ENCODE results near the gene GABARAP.
A peak's percentile ranks its signal among the peaks of the same experiment; 100 is the strongest.

GABARAP gene

GRCh38 chr17:7220593-7221277 is 21.5 kb downstream of the GABARAP start:
- peaks cover 39% of the 10 kb centered on the region for H3K4me1 ChIP-seq (ENCODE audit: control insufficient read depth, insufficient read depth, low read length, unreplicated experiment)
- peak overlapping the region; percentile 82 for H3K27ac ChIP-seq (ENCODE audit: low read depth, low read length)
- H3K4me3 ChIP-seq (ENCODE audit: low read depth, low read length) = peak overlapping the region; percentile 85
- H3K27me3 ChIP-seq (ENCODE audit: insufficient read depth, low read length) = no peaks in the 10 kb centered on the region
- no peak overlapping the region for H2AFZ ChIP-seq (ENCODE audit: low read length, unreplicated experiment)
- H3K79me2 ChIP-seq (ENCODE audit: control insufficient read depth, insufficient read depth, low read length, unreplicated experiment) = peaks cover 33% of the 10 kb centered on the region
- no peaks in the 10 kb centered on the region for H3K36me3 ChIP-seq (ENCODE audit: insufficient read depth, low read length)

DNA sequence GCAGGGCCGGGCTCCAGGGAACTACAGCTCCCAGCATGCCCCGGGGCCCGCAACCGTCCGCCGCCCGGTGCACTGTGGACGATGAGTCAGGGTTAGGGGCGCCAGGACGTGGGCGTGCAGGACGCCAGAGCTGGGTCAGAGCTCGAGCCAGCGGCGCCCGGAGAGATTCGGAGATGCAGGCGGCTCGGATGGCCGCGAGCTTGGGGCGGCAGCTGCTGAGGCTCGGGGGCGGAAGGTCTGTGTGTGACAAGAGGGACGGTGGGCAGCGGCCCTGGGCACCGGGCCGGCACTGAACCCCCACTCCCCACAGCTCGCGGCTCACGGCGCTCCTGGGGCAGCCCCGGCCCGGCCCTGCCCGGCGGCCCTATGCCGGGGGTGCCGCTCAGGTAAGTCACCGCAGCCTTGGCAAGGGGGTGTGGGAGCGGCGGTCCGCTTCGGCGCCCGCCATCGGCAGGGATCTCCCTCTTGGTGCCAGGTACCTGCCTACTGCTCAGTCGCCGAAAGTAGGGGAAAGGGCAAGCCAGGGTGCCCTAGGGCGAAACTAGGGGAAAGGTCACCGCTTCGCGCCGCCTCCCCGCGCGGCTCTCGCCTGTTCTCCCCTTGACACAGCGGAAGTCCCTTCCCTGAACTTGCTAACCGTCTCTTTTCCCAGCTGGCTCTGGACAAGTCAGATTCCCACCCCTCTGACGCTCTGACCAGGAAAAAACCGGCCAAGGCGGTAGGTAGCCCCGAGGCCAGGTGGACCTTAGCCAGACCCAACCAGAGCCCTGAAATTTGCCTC is 22.2 kb downstream of the GABARAP start, which contains the start of the genes ACADVL and DLG4:
Gene ACADVL (plus strand): TSS at position 127 of the 781 bp plus-strand sequence. CDS start 47 bp downstream, at position 174.
Gene DLG4 (minus strand): TSS at position 25 of the 781 bp plus-strand sequence.
- Histone ChIP-seq H2AFZ (ENCODE audit: low read length, unreplicated experiment) (no peak within 1 kb of the TSS), H3K36me3 (ENCODE audit: insufficient read depth, low read length) (no peaks in the 10 kb centered on the region), H3K79me2 (ENCODE audit: control insufficient read depth, insufficient read depth, low read length, unreplicated experiment) (peaks cover 33% of the 10 kb centered on the region), H3K27ac (ENCODE audit: low read depth, low read length) (peak within 1 kb of the TSS; percentile 82), H3K27me3 (ENCODE audit: insufficient read depth, low read length) (no peaks in the 10 kb centered on the region), H3K4me1 (ENCODE audit: control insufficient read depth, insufficient read depth, low read length, unreplicated experiment) (peaks cover 44% of the 10 kb centered on the region), H3K4me3 (ENCODE audit: low read depth, low read length) (peak within 1 kb of the TSS; percentile 85)

- H3K4me3 ChIP-seq (ENCODE audit: low read depth, low read length) = peak overlapping the region; percentile 85
- peaks cover 44% of the 10 kb centered on the region for H3K4me1 ChIP-seq (ENCODE audit: control insufficient read depth, insufficient read depth, low read length, unreplicated experiment)
- peaks cover 33% of the 10 kb centered on the region for H3K79me2 ChIP-seq (ENCODE audit: control insufficient read depth, insufficient read depth, low read length, unreplicated experiment)
- H3K27ac ChIP-seq (ENCODE audit: low read depth, low read length) = peak overlapping the region; percentile 37
- no peak overlapping the region for H2AFZ ChIP-seq (ENCODE audit: low read length, unreplicated experiment)
- no peaks in the 10 kb centered on the region for H3K27me3 ChIP-seq (ENCODE audit: insufficient read depth, low read length)
- H3K36me3 ChIP-seq (ENCODE audit: insufficient read depth, low read length) = no peaks in the 10 kb centered on the region
These were observed 22.9 kb downstream of the GABARAP start for GRCh38 chr17:7219229-7219811.

- H3K36me3 ChIP-seq (ENCODE audit: insufficient read depth, low read length) = no peaks in the 10 kb centered on the region
- H3K27me3 ChIP-seq (ENCODE audit: insufficient read depth, low read length) = no peaks in the 10 kb centered on the region
- no peak overlapping the region for H3K4me3 ChIP-seq (ENCODE audit: low read depth, low read length)
- no peak overlapping the region for H2AFZ ChIP-seq (ENCODE audit: low read length, unreplicated experiment)
- peak overlapping the region; percentile 37; the same call in 1 of the 2 replicates for H3K27ac ChIP-seq (ENCODE audit: low read depth, low read length)
- H3K4me1 ChIP-seq (ENCODE audit: control insufficient read depth, insufficient read depth, low read length, unreplicated experiment) = peaks cover 49% of the 10 kb centered on the region
- H3K79me2 ChIP-seq (ENCODE audit: control insufficient read depth, insufficient read depth, low read length, unreplicated experiment) = peaks cover 35% of the 10 kb centered on the region
These were observed 23.5 kb downstream of the GABARAP start for GRCh38 chr17:7218758-7219157.

DNA sequence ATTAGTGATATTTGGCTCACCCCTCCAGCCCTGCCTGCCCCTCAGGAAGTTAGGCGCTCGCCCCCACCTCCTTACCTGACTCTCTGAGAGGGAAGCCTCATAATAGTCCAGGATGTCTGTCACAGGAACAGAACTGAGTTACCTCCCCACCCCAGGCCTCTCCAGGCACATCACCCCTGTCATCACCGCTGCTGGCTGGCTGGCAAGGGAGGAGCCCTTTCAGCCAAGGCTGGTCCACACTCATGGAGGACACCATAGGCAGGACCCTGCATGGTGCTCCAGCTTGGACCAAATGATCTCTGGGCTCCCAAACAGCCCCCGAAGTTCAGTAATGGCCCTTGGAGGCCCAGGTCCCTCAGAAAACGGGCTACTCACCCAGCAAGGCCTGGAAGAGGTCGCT is 24.1 kb downstream of the GABARAP start:
- Histone ChIP-seq H3K4me3 (ENCODE audit: low read depth, low read length) (peak overlapping the region; percentile 91), H3K27me3 (ENCODE audit: insufficient read depth, low read length) (no peaks in the 10 kb centered on the region), H3K79me2 (ENCODE audit: control insufficient read depth, insufficient read depth, low read length, unreplicated experiment) (peaks cover 40% of the 10 kb centered on the region), H3K4me1 (ENCODE audit: control insufficient read depth, insufficient read depth, low read length, unreplicated experiment) (peaks cover 54% of the 10 kb centered on the region), H3K27ac (ENCODE audit: low read depth, low read length) (peak overlapping the region; percentile 16; the same call in 1 of the 2 replicates), H3K36me3 (ENCODE audit: insufficient read depth, low read length) (no peaks in the 10 kb centered on the region), H2AFZ (ENCODE audit: low read length, unreplicated experiment) (peak overlapping the region; percentile 80)

DNA sequence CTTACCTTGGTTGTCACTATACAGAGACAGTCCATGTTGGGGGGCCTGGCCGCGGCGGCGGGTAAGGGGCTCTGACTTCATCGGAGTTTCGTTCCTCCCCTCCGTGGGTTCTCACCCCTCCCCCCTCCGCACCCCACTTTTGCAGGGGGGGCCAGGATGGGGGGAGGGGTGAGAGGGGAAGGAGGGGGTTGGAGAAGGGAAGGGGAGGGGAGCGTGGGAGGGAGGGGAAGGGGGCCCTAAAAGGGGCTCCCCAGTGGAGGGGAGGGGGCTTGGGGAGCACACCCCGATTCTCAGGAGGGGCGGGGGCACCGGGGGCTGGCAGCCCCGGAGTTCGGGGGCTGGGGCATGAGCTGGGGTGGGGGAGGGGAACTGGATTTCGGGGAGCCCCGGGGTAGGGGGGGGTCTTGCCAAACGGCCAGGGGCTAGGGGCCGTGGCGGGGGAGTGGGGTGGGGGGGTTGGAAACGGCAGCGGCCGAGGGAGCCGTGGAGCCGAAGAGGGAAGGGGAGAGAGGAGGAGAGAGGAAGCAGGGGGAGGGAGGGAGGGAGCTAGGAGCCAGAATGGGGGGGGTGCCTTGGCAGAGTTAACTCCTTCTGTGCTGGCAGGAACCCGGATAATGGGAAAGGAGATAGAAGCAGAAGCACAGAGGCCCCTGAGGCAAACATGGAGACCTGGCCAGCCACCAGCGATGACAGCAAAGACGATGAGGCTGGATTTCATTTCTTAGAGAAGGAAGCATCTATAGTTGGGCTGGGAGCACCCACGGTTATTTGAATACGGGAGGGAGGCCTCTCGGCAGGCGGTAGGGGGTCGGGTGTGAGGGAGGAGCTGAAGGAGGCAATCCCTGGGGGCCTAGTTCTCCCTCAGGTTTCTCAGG is 24.9 kb downstream of the GABARAP start:
- Histone ChIP-seq H2AFZ (ENCODE audit: low read length, unreplicated experiment) (peak overlapping the region; percentile 80), H3K79me2 (ENCODE audit: control insufficient read depth, insufficient read depth, low read length, unreplicated experiment) (peaks cover 46% of the 10 kb centered on the region), H3K4me3 (ENCODE audit: low read depth, low read length) (peak overlapping the region; percentile 91), H3K36me3 (ENCODE audit: insufficient read depth, low read length) (no peaks in the 10 kb centered on the region), H3K27ac (ENCODE audit: low read depth, low read length) (peak overlapping the region; percentile 16), H3K27me3 (ENCODE audit: insufficient read depth, low read length) (no peaks in the 10 kb centered on the region), H3K4me1 (ENCODE audit: control insufficient read depth, insufficient read depth, low read length, unreplicated experiment) (peaks cover 54% of the 10 kb centered on the region)

- Histone ChIP-seq H3K27me3 (ENCODE audit: insufficient read depth, low read length) (no peaks in the 10 kb centered on the region), H3K36me3 (ENCODE audit: insufficient read depth, low read length) (no peaks in the 10 kb centered on the region), H2AFZ (ENCODE audit: low read length, unreplicated experiment) (no peak overlapping the region), H3K27ac (ENCODE audit: low read depth, low read length) (peak overlapping the region; percentile 11; the same call in 1 of the 2 replicates), H3K79me2 (ENCODE audit: control insufficient read depth, insufficient read depth, low read length, unreplicated experiment) (peaks cover 48% of the 10 kb centered on the region), H3K4me1 (ENCODE audit: control insufficient read depth, insufficient read depth, low read length, unreplicated experiment) (peaks cover 52% of the 10 kb centered on the region), H3K4me3 (ENCODE audit: low read depth, low read length) (peak overlapping the region; percentile 91)
These were observed 25.8 kb downstream of the GABARAP start for GRCh38 chr17:7216242-7217112.

- no peaks in the 10 kb centered on the region for H3K27me3 ChIP-seq (ENCODE audit: insufficient read depth, low read length)
- H3K4me1 ChIP-seq (ENCODE audit: control insufficient read depth, insufficient read depth, low read length, unreplicated experiment) = peaks cover 44% of the 10 kb centered on the region
- H2AFZ ChIP-seq (ENCODE audit: low read length, unreplicated experiment) = no peak overlapping the region
- no peaks in the 10 kb centered on the region for H3K36me3 ChIP-seq (ENCODE audit: insufficient read depth, low read length)
- peak overlapping the region; percentile 91 for H3K4me3 ChIP-seq (ENCODE audit: low read depth, low read length)
- peak overlapping the region; percentile 87 for H3K27ac ChIP-seq (ENCODE audit: low read depth, low read length)
- peaks cover 50% of the 10 kb centered on the region for H3K79me2 ChIP-seq (ENCODE audit: control insufficient read depth, insufficient read depth, low read length, unreplicated experiment)
These were observed 26.5 kb downstream of the GABARAP start for GRCh38 chr17:7215652-7216180.

- H3K36me3 ChIP-seq (ENCODE audit: insufficient read depth, low read length) = no peaks in the 10 kb centered on the region
- peak overlapping the region; percentile 73 for H3K4me3 ChIP-seq (ENCODE audit: low read depth, low read length)
- H3K27ac ChIP-seq (ENCODE audit: low read depth, low read length) = peak overlapping the region; percentile 87
- no peaks in the 10 kb centered on the region for H3K27me3 ChIP-seq (ENCODE audit: insufficient read depth, low read length)
- peaks cover 40% of the 10 kb centered on the region for H3K4me1 ChIP-seq (ENCODE audit: control insufficient read depth, insufficient read depth, low read length, unreplicated experiment)
- no peak overlapping the region for H2AFZ ChIP-seq (ENCODE audit: low read length, unreplicated experiment)
- peaks cover 50% of the 10 kb centered on the region for H3K79me2 ChIP-seq (ENCODE audit: control insufficient read depth, insufficient read depth, low read length, unreplicated experiment)
These were observed 27.1 kb downstream of the GABARAP start for GRCh38 chr17:7215136-7215638.
